Stromal cell of bone marrow (primary cell): Measurements from ENCODE around the gene OSBPL10.

Source experiments
- DNase-seq: peaks from one replicate; pipeline ENCODE4 v3.0.0-alpha.2; 2012; ENCODE audit warnings: low read depth

OSBPL10 gene

GRCh38 chr3:31615071-31615875 is 365.8 kb downstream of the OSBPL10 start:
- no peak for DNase-seq

GRCh38 chr3:31614162-31614921 is 366.7 kb downstream of the OSBPL10 start:
- no peak for DNase-seq

GRCh38 chr3:31613654-31614053 is 367.4 kb downstream of the OSBPL10 start:
- DNase-seq, result no peak

- no peak for DNase-seq
Observed at GRCh38 chr3:31613177-31613576, 367.9 kb downstream of the OSBPL10 start.
